Stimulated activated effector memory CD8-positive, alpha-beta T cell treated with anti-CD3 and anti-CD28 coated beads, Interleukin-12 subunit alpha, Interleukin-12 subunit beta, amount 100 ng/mL, for 72 hours (primary cell): Measurements from ENCODE around the gene FYB1.
A peak's percentile ranks its signal among the peaks of the same experiment; 100 is the strongest.

Source experiments
- ATAC-seq: fragments of 150-1000 bp; cut with Tn5 transposase; 2 replicates; pipeline ENCODE4 v1.10.0; 2021
- DNase-seq, 2 donors: peaks; one replicate each; pipeline ENCODE4 v3.0.0; 2021 to 2022; ENCODE audit warnings: low spot score in 2 of 2
- H3K27ac Mint-ChIP-seq: one replicate; pipeline ENCODE4 v1.8.0; 2022; ENCODE audit warnings: mild to moderate bottlenecking, mixed read lengths
- H3K36me3 Mint-ChIP-seq: one replicate; pipeline ENCODE4 v1.8.0; 2022; ENCODE audit warnings: mild to moderate bottlenecking, mixed read lengths
- H3K4me1 Mint-ChIP-seq: one replicate; pipeline ENCODE4 v1.8.0; 2022; ENCODE audit warnings: mixed read lengths
- H3K4me3 Mint-ChIP-seq: one replicate; pipeline ENCODE4 v1.8.0; 2022; ENCODE audit warnings: mild to moderate bottlenecking, mixed read lengths
- H3K9me3 Mint-ChIP-seq: one replicate; pipeline ENCODE4 v1.8.0; 2022; ENCODE audit warnings: mixed read lengths

The FYB1 gene

DNA sequence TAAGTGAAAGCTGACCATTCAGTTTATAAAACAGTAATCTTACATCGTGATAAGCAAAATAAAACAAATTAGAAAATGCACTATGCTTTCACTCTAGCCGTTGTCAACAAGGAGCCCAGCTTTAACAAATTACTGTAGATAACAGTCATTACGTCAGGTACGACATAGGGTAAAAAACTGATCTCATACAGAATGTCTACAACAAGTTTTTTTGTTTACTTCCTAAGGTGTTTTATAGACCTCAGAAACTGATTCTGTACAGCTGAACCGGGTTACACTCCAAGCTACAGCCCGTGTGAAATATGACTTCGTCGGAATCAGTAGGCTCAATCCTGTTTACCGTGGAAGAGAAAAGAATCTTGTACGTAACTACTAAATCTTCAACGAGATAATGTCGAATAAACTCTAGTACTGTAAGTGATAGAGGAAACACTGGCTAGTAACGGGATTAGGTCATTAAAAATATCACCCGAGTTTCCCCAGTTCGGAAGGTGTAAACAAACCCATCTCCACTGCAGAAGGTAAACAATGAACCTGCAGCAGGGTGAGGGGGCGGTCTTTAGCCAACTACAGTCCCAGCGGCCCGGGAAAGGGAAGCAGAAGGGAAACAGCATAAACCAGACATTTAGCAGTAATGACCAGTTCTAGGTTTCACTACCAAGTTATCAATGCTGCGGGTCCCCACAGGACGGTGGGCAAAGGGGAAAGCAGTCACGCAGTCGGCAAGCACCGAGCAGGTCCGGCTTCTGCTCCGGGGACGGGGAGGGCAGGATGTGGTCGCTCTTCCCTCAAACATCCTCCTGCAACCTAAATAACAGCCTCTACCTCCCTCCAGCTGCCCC lies 146.2 kb downstream of the FYB1 start:
- H3K4me3 Mint-ChIP-seq = peak overlapping the region; percentile 86
- DNase-seq (peak; percentile 49 to 89), ATAC-seq (peak; percentile 66)
- peak overlapping the region; percentile 92 for H3K27ac Mint-ChIP-seq
- no peaks in the 10 kb centered on the region for H3K9me3 Mint-ChIP-seq
- peaks cover 51% of the 10 kb centered on the region for H3K36me3 Mint-ChIP-seq
- peaks cover 29% of the 10 kb centered on the region for H3K4me1 Mint-ChIP-seq

DNA sequence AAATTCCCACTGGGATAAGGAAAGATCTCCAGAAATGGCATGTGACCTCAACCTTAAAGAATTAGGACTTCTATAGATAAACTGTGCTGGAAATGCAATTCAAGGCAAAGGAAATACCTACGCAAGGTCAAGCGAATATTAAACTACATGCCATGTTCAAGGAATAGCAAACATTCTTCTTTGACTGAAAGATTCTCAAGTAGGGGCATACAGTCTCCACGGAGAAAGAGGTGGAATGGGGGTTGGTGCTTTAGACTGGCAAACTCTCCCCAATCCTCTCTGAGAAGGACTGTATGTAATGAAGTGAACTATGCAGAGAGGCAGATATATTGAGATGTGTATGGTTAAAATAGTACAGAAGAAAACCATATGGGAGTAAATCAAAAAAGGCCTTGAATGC lies 151.3 kb downstream of the FYB1 start:
- H3K9me3 Mint-ChIP-seq = peaks cover 8% of the 10 kb centered on the region
- H3K36me3 Mint-ChIP-seq = peaks cover 66% of the 10 kb centered on the region
- no peak overlapping the region for H3K4me3 Mint-ChIP-seq
- DNase-seq (no peak), ATAC-seq (no peak)
- H3K4me1 Mint-ChIP-seq = peaks cover 50% of the 10 kb centered on the region
- H3K27ac Mint-ChIP-seq = no peak overlapping the region

DNA sequence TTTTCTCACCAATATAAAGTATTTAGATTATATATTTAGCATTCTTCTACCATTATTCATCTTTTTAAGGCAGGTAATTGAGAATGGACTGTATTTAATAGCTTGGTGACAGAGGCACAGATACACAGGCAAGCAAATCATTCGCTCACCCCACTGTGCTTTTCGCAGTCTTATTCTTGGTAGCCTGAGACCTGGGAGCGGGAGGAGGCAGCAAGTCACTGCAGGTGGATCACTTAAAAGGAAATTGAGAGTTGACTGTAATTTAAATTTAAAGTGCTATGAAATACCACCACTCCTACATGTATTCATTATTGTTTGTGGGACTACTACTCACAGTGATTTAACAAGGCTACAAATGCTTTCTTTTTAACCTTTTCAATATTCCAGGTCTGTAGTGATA lies 154.9 kb downstream of the FYB1 start:
- Mint-ChIP-seq H3K9me3 (peaks cover 8% of the 10 kb centered on the region), H3K4me1 (peaks cover 64% of the 10 kb centered on the region), H3K36me3 (peaks cover 45% of the 10 kb centered on the region), H3K27ac (no peak overlapping the region), H3K4me3 (no peak overlapping the region)
- DNase-seq (no peak), ATAC-seq (no peak)

DNA sequence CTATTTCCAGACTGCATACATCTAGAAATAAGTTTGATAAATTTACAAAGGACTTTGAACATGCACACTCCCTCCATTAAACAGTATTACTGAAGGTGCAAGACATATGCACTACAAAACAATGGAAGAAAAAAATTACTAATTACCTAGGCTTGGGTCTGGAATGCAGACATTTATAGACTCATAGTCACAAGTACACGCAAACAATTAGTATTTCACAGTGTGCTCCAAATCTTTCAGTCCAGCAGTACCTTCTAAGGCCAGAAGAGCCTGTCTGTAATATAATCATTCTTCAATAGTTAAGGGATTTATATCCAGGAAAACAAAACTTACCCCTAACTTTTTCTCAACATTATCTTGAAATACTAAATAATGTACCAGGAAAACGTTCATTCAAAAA lies 156.3 kb downstream of the FYB1 start:
- no peak for DNase-seq
- H3K9me3 Mint-ChIP-seq = peaks cover 8% of the 10 kb centered on the region
- H3K4me3 Mint-ChIP-seq = no peak overlapping the region
- peaks cover 64% of the 10 kb centered on the region for H3K4me1 Mint-ChIP-seq
- peaks cover 32% of the 10 kb centered on the region for H3K36me3 Mint-ChIP-seq
- H3K27ac Mint-ChIP-seq = peak overlapping the region; percentile 12
- no peak for ATAC-seq

DNA sequence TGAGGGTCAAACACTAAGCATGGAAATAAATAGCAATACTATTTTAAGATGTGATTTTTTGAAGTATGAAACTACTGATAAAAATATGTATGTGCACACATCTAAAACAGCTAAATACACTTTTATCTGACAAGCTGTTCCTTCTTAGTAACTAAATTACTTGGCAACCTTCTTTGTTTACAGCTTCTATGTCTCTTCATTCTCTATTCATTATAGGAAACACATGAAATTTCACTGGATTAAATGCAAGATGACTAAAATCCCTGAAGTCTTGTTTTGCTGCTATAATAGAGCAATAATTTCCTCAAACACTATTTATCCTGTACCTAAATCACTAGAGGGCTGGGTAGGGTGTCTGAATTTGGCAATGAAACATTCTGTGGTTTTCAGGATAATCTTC lies 156.8 kb downstream of the FYB1 start:
- Mint-ChIP-seq H3K27ac (peak overlapping the region; percentile 12), H3K4me1 (peaks cover 62% of the 10 kb centered on the region), H3K4me3 (no peak overlapping the region), H3K36me3 (peaks cover 27% of the 10 kb centered on the region), H3K9me3 (peaks cover 7% of the 10 kb centered on the region)
- ATAC-seq (no peak), DNase-seq (no peak)

DNA sequence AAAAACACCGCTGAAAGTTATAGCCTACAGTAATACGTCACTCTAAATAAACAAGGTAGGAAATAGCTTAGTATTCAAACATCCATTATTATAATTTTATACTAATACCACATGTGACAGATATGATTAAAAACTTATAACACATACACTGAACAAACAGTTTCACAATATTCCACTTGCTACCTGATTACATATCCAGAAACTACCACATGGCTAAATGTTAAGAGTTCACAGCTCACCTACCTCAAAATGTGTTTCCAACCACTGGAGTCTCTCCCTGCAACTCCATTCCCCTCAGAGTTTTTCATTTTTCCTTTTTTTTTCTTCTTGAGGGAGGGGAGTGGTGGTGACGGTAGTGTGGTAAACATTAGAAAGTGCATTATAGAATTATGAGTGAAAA lies 157.3 kb downstream of the FYB1 start:
- ATAC-seq = no peak
- Mint-ChIP-seq H3K4me1 (peaks cover 58% of the 10 kb centered on the region), H3K27ac (no peak overlapping the region), H3K36me3 (peaks cover 25% of the 10 kb centered on the region), H3K4me3 (no peak overlapping the region), H3K9me3 (peaks cover 4% of the 10 kb centered on the region)
- no peak for DNase-seq

DNA sequence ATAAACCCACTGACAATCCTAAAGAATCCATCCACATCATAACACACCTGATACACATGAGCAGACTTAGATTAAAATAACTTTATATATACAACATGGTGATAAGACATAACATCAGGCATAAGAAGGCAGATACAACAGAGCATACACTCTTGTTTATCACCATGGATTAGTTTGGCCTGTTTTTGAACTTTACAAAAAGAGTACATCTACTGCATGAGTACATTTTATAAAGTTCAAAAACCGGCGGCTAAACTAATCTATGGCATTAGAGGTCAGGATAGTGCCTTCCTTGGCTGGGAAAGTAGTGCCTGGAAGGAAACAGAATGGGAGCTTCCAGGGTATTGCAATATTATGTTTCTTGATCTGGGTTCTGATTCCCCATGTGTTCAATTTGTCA lies 160.3 kb downstream of the FYB1 start:
- ATAC-seq (no peak), DNase-seq (no peak)
- H3K4me1 Mint-ChIP-seq = peaks cover 53% of the 10 kb centered on the region
- H3K36me3 Mint-ChIP-seq = peaks cover 15% of the 10 kb centered on the region
- H3K4me3 Mint-ChIP-seq = no peak overlapping the region
- no peaks in the 10 kb centered on the region for H3K9me3 Mint-ChIP-seq
- no peak overlapping the region for H3K27ac Mint-ChIP-seq

DNA sequence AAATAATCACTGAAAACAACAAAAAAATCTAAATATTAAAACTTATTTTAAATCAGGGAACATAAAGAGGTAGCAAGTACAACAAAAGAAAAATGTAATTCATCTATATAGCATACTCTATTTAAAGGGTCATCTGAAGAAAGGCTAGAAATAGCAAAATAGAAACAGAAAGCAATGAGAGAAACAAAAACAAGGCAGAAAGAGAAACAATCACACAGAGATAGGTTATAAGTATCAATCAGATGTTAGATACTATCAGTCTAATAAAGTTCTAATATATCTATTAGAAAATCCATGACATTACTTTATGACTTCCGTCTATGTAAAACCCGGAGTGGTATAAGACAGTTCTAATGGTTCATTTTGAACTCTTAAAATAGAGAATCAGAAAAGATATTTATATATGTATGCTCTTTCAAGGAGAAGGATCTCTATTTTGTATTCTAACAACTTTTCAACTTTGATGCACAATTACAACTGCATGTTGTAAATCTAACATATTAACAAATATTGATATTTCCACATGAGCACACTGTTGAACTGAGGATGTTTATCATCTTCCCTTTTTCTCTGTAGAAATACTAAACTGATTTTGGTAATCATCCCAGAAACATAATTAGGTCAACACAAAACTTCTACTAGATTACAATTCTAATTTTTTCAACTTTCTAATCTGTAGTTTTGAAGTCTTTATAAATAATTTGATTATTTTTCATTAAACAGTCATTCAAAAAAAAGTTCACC lies 161.0 kb downstream of the FYB1 start:
- peaks cover 15% of the 10 kb centered on the region for H3K36me3 Mint-ChIP-seq
- DNase-seq (no peak), ATAC-seq (peak; percentile 54)
- H3K9me3 Mint-ChIP-seq = no peaks in the 10 kb centered on the region
- peaks cover 50% of the 10 kb centered on the region for H3K4me1 Mint-ChIP-seq
- H3K4me3 Mint-ChIP-seq = peak overlapping the region; percentile 42
- H3K27ac Mint-ChIP-seq = no peak overlapping the region

DNA sequence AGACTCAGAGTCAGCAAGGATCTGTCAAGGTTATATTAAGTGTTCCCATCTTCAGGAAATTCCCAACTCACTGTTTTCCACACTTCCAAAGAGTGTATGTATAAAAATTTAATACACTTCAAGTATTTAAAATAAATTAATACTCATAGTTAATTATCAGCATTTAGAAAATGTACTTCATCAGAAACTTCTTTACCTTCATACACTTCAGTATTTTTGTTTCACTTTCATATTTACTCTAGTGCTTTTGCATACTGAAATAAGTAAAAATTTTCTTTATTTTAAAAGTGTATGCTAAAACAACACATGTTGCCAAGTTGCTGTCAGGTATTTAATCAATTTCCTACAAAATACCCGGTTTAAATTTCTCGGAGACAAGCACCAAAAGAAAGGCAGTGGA lies 161.6 kb downstream of the FYB1 start:
- H3K4me1 Mint-ChIP-seq = peaks cover 43% of the 10 kb centered on the region
- H3K36me3 Mint-ChIP-seq = peaks cover 15% of the 10 kb centered on the region
- H3K4me3 Mint-ChIP-seq = peak overlapping the region; percentile 42
- no peak for ATAC-seq
- H3K27ac Mint-ChIP-seq = no peak overlapping the region
- no peak for DNase-seq
- no peaks in the 10 kb centered on the region for H3K9me3 Mint-ChIP-seq

DNA sequence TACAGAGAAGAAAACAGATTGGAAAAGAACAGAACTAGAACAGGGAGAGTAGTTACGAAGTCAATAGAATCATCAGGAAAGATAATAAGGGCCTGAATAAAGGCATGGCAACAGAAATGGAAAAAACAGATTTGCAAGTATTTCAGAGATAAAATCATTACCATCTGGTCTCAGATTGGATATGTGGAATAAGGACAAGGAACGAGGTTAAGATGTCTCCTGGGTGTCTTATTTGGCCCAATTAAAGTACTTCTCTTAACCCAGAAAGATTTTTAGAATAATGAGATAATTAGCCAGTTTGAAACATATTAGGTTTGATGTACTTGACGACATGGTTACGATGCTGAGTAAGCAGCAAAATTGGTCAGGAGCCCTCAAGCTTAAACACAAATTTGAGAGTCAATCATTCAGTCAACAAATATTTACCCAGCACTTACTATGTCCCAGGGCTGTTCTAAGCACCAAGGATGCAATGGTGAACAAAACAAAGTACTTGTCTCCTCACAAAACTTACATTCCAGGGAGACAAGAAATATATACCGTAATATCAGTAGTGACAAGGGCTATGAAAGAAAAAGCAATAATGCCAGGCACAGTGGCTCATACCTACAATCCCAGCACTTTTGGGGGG lies 163.5 kb downstream of the FYB1 start:
- DNase-seq (no peak), ATAC-seq (no peak)
- H3K27ac Mint-ChIP-seq = no peak overlapping the region
- H3K9me3 Mint-ChIP-seq = no peaks in the 10 kb centered on the region
- H3K36me3 Mint-ChIP-seq = peaks cover 8% of the 10 kb centered on the region
- H3K4me1 Mint-ChIP-seq = peaks cover 38% of the 10 kb centered on the region
- H3K4me3 Mint-ChIP-seq = no peak overlapping the region
